T-helper 9 cell (primary cell): ENCODE data around the gene SH3GL1.

Experiments used
- DNase-seq: peaks from one replicate; pipeline ENCODE4 v3.0.0-alpha.2; 2020

The SH3GL1 gene

DNA sequence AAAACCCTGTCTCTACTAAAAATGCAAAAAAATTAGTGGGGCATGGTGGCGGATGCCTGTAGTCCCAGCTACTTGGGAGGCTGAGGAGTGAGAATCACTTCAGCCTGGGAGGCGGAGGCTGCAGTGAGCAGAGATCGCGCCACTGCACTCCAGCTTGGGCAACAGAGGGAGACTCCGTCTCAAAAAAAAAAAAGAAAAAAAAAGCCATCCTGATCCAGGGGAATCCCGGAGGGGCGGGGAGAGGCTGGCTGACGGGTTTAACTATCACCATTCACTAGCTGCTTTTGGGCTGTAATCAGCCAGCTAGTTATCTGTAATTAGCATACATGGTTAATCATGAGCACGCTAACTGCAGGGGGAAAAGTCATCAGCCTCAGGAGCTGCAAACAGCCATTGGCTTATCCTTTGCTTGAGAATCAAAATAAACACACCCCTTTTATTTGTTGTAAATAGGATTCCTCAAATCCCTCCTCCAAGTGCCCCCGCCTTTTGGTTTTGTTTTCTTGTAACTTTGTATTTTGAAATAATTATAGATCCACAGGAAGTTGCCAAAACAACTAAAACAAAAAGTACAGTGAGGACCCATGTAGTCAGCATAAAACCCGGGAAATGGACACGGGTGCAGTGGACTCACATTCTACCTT, 86.4 kb downstream of the SH3GL1 start:
- no peak for DNase-seq
